Hematopoietic multipotent progenitor cell treated with erythropoietin and hydrocortisone succinate and interleukin-3 and kit ligand, for 4 days (in vitro differentiated cells): ENCODE results near the gene CRK.
"Not testable (repeated sequence)": the region's sequence is repeated elsewhere in the genome, so short reads cannot be mapped to it uniquely, and the experiment has no call there.

Experiments
- DNase-seq: peaks from one replicate; pipeline ENCODE4 v3.0.0-alpha.2; 2015

Gene CRK

GRCh38 chr17:1462164-1463112, 6.4 kb upstream of the CRK start:
- DNase-seq = no peak

- DNase-seq = no peak
Measured at GRCh38 chr17:1461198-1461944, 5.3 kb upstream of the CRK start.

- DNase-seq = no peak
Measured at GRCh38 chr17:1460233-1460632, 4.2 kb upstream of the CRK start.

- DNase-seq = peak; percentile 83
Measured at GRCh38 chr17:1455291-1455796, 688 bp downstream of the CRK start.

DNA sequence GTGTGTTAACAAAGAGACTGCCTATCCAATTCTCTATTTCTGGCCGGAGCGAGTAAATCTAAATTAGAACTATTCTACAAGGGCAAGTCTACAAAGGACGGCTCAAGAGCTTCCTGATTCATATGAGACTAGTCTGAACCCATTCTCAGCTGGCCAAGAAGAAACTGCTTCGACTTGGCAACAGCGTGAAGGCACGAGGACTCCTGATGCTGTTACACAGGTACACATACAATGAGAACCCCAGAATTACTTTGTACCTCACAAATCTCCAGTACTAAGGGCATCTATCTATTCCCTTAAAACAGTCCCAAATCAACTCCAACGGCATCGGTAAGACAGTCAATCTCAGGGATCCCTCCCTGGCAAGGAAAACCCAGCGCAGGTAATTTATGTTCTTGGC, 1.5 kb downstream of the CRK start:
- no peak for DNase-seq

- not testable (repeated sequence) for DNase-seq
Measured at GRCh38 chr17:1453694-1454093, 2.3 kb downstream of the CRK start.

DNA sequence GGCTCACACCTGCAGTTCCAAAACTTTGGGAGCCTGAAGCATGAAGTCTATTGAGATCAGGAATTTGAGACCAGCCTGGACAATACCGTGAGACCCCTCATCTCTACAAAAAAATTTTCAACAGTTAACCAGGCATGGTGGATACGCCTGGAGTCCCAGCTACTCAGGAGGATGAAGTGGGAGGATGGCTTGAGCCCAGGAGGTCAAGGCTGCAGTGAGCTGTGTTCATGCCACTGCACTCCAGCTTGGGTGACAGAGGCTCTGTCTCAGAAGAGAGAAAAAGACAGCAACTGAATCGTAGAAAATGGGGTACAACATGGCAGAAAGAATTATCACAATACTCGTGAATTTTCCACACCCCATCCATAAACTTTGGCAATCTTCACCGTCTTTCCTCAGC, 3.2 kb downstream of the CRK start:
- DNase-seq = no peak

DNA sequence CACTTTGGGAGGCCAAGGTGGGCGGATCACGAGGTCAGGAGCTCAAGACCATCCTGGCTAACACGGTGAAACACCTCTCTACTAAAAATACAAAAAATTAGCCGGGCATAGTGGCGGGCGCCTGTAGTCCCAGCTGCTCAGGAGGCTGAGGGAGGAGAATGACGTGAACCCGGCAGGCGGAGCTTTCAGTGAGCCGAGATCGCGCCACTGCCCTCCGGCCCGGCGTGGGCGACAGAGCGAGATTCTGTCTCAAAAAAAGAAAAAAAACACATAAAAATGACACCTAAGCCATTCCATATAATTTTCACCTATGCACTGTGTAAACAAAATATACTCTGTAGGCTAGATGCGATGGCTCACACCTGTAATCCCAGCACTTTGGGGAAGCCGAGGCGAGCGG, 5.8 kb downstream of the CRK start:
- DNase-seq = not testable (repeated sequence)

- DNase-seq = no peak
Measured at GRCh38 chr17:1449412-1449967, 6.5 kb downstream of the CRK start.

DNA sequence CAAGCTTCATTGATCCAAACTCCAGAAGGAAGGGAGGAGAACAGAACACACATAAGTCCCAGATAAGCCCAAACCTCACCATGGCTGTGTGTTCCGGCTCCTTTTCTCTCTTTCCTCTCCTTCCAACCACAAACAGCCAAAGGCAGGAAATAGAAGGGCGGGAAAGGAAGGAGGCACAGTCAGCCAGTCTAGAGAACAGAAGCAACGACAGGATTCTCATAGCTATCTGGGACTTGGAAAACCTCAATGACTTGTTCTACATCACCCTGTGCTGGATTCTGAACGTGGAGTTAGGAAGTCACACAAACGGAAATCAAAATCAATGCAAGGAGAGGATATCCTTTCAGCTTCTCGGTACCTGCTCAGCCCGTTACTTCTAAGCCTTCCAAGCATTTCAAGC, 9.0 kb downstream of the CRK start:
- peak; percentile 72 for DNase-seq

- DNase-seq = no peak
Measured at GRCh38 chr17:1446201-1446600, 9.8 kb downstream of the CRK start.

DNA sequence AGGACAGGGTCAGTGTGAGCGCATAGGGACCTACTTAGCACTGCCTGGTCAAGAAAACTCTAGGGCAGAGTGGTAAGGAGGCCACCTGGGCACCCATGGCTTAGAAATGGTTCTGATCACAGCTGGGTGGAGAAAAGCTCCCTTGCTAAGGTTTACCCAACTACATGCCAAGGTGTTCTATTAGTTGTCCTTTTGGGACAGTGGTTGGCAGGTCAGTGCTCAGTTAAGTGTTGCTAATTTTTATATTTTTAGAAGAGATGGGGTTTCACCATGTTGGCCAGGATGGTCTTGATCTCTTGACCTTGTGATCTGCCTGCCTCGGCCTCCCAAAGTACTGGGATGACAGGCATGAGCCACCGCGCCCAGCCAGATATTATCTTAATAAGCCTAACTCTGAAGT, 10.3 kb downstream of the CRK start:
- DNase-seq = not testable (repeated sequence)

- DNase-seq = not testable (repeated sequence)
Measured at GRCh38 chr17:1442721-1443120, 13.3 kb downstream of the CRK start.

DNA sequence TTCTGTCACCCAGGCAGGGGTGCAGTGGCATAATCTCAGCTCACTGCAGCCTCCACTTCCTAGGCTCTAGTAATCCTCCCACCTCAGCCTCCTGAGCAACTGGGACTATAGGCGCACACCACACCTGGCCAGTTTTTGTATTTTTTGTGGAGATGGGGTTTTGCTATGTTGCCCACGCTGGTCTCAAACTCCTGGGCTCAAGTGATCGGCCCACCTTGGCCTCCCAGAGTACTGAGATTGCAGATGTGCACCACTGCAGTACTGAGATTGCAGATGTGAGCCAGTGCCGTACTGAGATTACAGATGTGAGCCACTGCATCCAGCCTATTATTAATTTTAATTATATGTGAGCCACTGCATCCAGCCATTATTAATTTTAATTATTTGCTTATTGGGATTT, 13.8 kb downstream of the CRK start:
- no peak for DNase-seq

GRCh38 chr17:1440921-1441320, 15.1 kb downstream of the CRK start:
- DNase-seq = no peak

DNA sequence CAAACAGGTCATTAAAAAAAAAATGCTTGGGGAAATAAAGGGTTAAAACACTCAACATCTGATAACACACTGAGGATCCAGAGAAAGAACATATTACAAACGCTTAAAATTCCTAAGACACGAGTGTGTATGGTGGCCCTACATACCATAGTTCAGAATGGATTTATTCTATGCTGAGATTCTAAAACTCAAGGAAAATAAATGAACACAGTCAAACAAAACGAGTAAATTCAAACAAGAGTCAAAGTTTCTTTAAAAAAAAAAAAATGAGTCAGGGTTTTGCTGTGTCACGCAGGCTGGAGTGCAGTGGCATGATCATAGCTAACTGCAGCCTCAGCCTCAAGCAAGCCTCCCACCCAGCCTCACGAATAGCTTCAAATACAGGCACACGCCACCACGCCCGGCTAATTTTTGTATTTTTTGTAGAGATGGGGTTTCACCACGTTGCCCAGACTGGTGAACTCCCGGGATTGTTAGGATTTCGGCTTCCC, 17.4 kb downstream of the CRK start:
- DNase-seq = peak; percentile 48

- no peak for DNase-seq
Measured at GRCh38 chr17:1435326-1435725, 20.7 kb downstream of the CRK start.

GRCh38 chr17:1434150-1434549, 21.9 kb downstream of the CRK start:
- DNase-seq = no peak

DNA sequence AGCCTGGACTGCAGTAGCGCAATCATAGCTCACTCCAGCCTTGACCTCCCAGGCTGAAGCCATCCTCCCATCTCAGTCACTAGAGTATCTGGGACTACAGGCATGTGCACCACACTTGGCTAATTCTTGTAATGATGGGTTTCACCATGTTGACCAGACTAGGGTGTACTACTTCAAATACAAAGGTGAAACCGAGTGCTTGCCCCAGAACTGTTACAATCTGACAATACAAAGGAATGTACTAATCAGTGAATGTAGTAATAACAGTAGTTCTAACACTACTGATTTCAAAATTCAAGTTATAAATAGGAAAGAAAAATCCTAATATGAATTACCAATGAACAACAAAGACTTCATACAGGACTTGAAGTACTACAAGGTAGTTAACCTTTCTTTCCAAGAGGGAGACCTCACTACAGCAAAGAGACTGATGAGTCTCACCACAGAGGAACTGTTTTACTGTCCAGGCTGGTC, 24.4 kb downstream of the CRK start:
- DNase-seq = no peak

DNA sequence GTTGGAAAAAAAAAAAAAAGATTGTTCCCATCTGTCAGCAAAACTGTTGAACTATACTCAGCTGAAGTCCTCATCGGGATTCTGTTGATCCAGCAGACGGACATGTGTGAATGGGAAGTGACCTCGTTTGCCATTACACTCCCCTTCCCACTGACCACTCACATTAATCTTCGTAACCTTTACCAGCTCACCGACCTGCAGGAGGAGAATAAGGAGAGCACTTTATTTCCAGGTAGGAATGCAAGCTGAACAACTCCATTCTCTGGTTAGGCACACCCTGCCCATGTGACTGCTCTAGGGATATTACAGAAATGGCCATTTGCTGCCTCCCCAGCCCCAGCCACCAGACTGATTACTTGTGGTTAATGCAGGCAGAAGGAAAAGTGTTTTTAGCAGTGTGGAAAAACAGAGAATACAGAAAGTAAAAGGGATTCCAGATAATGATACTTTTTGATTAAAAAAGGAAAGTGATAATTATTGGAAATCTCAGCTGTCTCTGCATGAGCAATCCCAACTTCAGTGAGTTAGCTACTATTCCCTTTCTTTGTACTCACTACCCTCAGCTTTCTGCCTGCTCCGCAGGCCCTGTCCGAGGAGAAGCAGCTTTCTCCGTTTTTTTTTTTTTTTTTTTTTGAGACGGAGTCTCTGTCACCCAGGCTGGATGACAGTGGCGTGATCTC, 32.4 kb downstream of the CRK start:
- no peak for DNase-seq

GRCh38 chr17:1422885-1423284, 33.1 kb downstream of the CRK start:
- DNase-seq = no peak

DNA sequence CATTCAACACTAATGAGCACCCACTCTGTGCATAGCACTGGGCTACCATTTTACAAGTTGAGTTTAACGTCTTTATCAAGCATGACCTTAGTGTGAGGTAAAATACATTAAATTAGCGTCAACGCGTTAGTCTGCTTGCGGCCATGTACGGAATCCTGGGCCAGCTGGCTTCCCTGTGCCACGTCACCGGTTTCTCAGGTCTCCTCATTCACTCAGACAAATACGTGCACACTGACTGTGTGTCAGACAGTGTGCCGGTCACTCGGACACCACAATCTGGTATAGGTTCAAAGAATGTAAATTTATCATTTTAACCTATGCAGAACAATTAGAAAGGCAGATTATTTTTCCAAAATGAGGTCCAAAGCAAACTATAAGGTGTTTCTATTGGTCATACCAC, 34.6 kb downstream of the CRK start:
- DNase-seq = no peak

DNA sequence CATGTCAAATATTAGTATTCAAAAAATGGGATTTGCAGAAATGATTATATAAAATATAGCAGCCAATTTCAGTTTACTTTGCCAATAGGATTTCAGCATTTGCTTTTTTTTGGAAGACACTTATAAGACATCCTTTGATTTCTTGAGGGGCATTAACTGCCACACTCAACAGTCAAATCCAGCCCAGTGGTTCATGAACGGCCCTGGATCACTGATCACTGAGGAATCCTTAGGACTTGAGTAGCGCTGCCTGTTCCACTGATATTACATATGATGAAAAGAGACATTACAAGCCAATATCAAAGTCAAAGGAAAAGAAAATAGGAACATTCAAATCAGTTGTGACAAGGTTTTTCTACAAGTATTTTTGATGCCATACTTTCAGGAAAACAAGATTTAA, 35.1 kb downstream of the CRK start:
- no peak for DNase-seq
